HEK293 (cell line): Measurements from ENCODE around the gene KRTAP5-4.

ENCODE experiments used
- CTCF ChIA-PET: fragments of 350-600 bp; formaldehyde crosslinking; extraction: SDS; loops from one replicate; lab custom pipeline; 2021; ENCODE audit warnings: antibody characterized with exemption; lab: Yijun Ruan, JAX
- POLR2A ChIA-PET: fragments of 300-600 bp; formaldehyde crosslinking; extraction: SDS; loops from one replicate; lab custom pipeline; 2020; ENCODE audit warnings: antibody characterized with exemption, inconsistent platforms; lab: Yijun Ruan, JAX
- H3K27ac ChIP-seq: fragments of 200-500 bp; sonication (Bioruptor generic); 2 replicates; pipeline ENCODE4 v1.5.1; 2014; ENCODE audit warnings: low read depth, low read length, control low read depth, inconsistent platforms; ENCODE audit errors: extremely low read depth
- H3K36me3 ChIP-seq, 2 experiments: fragments of 200-500 bp in 1 of 2; sonication (Bioruptor generic) in 1 of 2; 1 replicate in 1 of 2; 2 replicates in 1 of 2; pipeline ENCODE4 v1.5.1; 2014 to 2017; ENCODE audit warnings: inconsistent platforms in 2 of 2, low read length in 2 of 2; ENCODE audit not compliant: control insufficient read depth in 2 of 2, insufficient read depth in 1 of 2
- H3K4me1 ChIP-seq: fragments of 200-500 bp; sonication (Bioruptor generic); 2 replicates; pipeline ENCODE4 v1.5.1; 2014; ENCODE audit warnings: mild to moderate bottlenecking, low read length, inconsistent platforms; ENCODE audit not compliant: control insufficient read depth, insufficient read depth
- H3K4me3 ChIP-seq: 2 replicates; pipeline ENCODE4 v1.5.1; 2011; ENCODE audit warnings: low read depth, mild to moderate bottlenecking, control low read depth, low read length, moderate library complexity
- H3K9me3 ChIP-seq: fragments of 200-500 bp; sonication (Bioruptor generic); 2 replicates; pipeline ENCODE4 v1.5.1; 2014; ENCODE audit warnings: low read depth, low read length, inconsistent platforms; ENCODE audit not compliant: control insufficient read depth, insufficient read depth
- FEZF1 ChIP-seq: fragments of 450-650 bp; formaldehyde crosslinking; IDR thresholded peaks from 2 replicates; pipeline ENCODE4 v1.5.1; 2016; ENCODE audit warnings: missing biosample characterization, missing genetic modification characterization
- GLIS2 ChIP-seq: fragments of 450-650 bp; formaldehyde crosslinking; IDR thresholded peaks from 2 replicates; pipeline ENCODE4 v1.5.1; 2016; ENCODE audit warnings: missing biosample characterization, missing genetic modification characterization
- KLF7 ChIP-seq: fragments of 450-650 bp; formaldehyde crosslinking; IDR thresholded peaks from 2 replicates; pipeline ENCODE4 v1.5.1; 2016; ENCODE audit warnings: missing biosample characterization, missing genetic modification characterization, borderline replicate concordance
- SP2 ChIP-seq: fragments of 450-650 bp; formaldehyde crosslinking; IDR thresholded peaks from 2 replicates; pipeline ENCODE4 v1.5.1; 2016; ENCODE audit warnings: missing biosample characterization, missing genetic modification characterization
- ZBTB7A ChIP-seq: fragments of 450-650 bp; formaldehyde crosslinking; IDR thresholded peaks from 2 replicates; pipeline ENCODE4 v1.5.1; 2016; ENCODE audit warnings: low read depth, missing biosample characterization, missing genetic modification characterization
- ZNF10 ChIP-seq: fragments of 450-650 bp; formaldehyde crosslinking; IDR thresholded peaks from 2 replicates; pipeline ENCODE4 v1.5.1; 2017; ENCODE audit warnings: missing biosample characterization, missing genetic modification characterization
- ZNF114 ChIP-seq: fragments of 450-650 bp; formaldehyde crosslinking; IDR thresholded peaks from 2 replicates; pipeline ENCODE4 v1.5.0; 2017; ENCODE audit warnings: missing biosample characterization, missing genetic modification characterization
- ZNF132 ChIP-seq: fragments of 450-650 bp; formaldehyde crosslinking; IDR thresholded peaks from 2 replicates; pipeline ENCODE4 v1.5.1; 2017; ENCODE audit warnings: missing biosample characterization, missing genetic modification characterization, borderline replicate concordance
- ZNF169 ChIP-seq: fragments of 450-650 bp; formaldehyde crosslinking; IDR thresholded peaks from 2 replicates; pipeline ENCODE4 v1.5.1; 2016; ENCODE audit warnings: missing biosample characterization, missing genetic modification characterization
- ZNF48 ChIP-seq: fragments of 450-650 bp; formaldehyde crosslinking; IDR thresholded peaks from 2 replicates; pipeline ENCODE4 v1.5.1; 2016; ENCODE audit warnings: missing biosample characterization, missing genetic modification characterization
- ZNF555 ChIP-seq: fragments of 450-650 bp; formaldehyde crosslinking; conservative IDR thresholded peaks from 2 replicates; pipeline ENCODE4 v1.5.1; 2017; ENCODE audit warnings: missing biosample characterization, mild to moderate bottlenecking, missing genetic modification characterization, inconsistent platforms
- ZNF610 ChIP-seq: fragments of 450-650 bp; formaldehyde crosslinking; IDR thresholded peaks from 2 replicates; pipeline ENCODE4 v1.5.1; 2016; ENCODE audit warnings: missing biosample characterization, missing genetic modification characterization, borderline replicate concordance
- ZNF623 ChIP-seq: fragments of 450-650 bp; formaldehyde crosslinking; IDR thresholded peaks from 2 replicates; pipeline ENCODE4 v1.5.1; 2016; ENCODE audit warnings: missing biosample characterization, missing genetic modification characterization
- ZNF629 ChIP-seq: fragments of 450-650 bp; formaldehyde crosslinking; IDR thresholded peaks from 2 replicates; pipeline ENCODE4 v1.5.1; 2017; ENCODE audit warnings: missing biosample characterization, missing genetic modification characterization
- ZNF677 ChIP-seq: fragments of 450-650 bp; IDR thresholded peaks from 2 replicates; pipeline ENCODE4 v1.5.0; 2018; ENCODE audit warnings: missing biosample characterization, mild to moderate bottlenecking, missing genetic modification characterization, moderate library complexity
- ZNF837 ChIP-seq: fragments of 450-650 bp; formaldehyde crosslinking; IDR thresholded peaks from 2 replicates; pipeline ENCODE4 v1.5.1; 2016; ENCODE audit warnings: missing biosample characterization, missing genetic modification characterization
- ZSCAN23 ChIP-seq: fragments of 450-650 bp; formaldehyde crosslinking; IDR thresholded peaks from 2 replicates; pipeline ENCODE4 v1.5.1; 2016; ENCODE audit warnings: missing biosample characterization, missing genetic modification characterization
- TF ChIP-seq, protein P1 (sequence below): fragments of 450-650 bp; formaldehyde crosslinking; IDR thresholded peaks from 2 replicates; pipeline ENCODE4 v1.5.1; 2017; ENCODE audit warnings: missing biosample characterization, missing genetic modification characterization
- TF ChIP-seq, protein P2 (sequence below): fragments of 450-650 bp; formaldehyde crosslinking; IDR thresholded peaks from 2 replicates; pipeline ENCODE4 v1.5.1; 2016; ENCODE audit warnings: missing biosample characterization, missing genetic modification characterization

The KRTAP5-4 gene

GRCh38 chr11:1650918-1651262 lies 29.0 kb upstream of the KRTAP5-4 start:
- no peak overlapping the region for H3K4me3 ChIP-seq
- ChIA-PET POLR2A (no interaction called here), CTCF (interaction anchor here (0.9 to 6.4 kb wide), 13 partner anchors 11 to 500 kb away, joined by 3 to 138 read pairs (median 5); partner anchors contain the start of genes KRTAP5-5 and KRTAP5-6)
- no peaks in the 10 kb centered on the region for H3K4me1 ChIP-seq
- H3K9me3 ChIP-seq: no peaks in the 10 kb centered on the region
- no peak for TF ChIP-seq ZNF623
- no peak for TF ChIP-seq FEZF1 (tag by site-specific recombination)
- TF ChIP-seq ZNF555: no peak
- TF ChIP-seq ZNF132 (tag by site-specific recombination): no peak
- no peak for TF ChIP-seq ZSCAN23 (tag by site-specific recombination)
- TF ChIP-seq GLIS2 (tag by site-specific recombination): no peak
- TF ChIP-seq ZNF837 (tag by site-specific recombination): no peak
- TF ChIP-seq KLF7: no peak
- TF ChIP-seq ZNF10 (tag by site-specific recombination): no peak
- TF ChIP-seq, protein P1, sequence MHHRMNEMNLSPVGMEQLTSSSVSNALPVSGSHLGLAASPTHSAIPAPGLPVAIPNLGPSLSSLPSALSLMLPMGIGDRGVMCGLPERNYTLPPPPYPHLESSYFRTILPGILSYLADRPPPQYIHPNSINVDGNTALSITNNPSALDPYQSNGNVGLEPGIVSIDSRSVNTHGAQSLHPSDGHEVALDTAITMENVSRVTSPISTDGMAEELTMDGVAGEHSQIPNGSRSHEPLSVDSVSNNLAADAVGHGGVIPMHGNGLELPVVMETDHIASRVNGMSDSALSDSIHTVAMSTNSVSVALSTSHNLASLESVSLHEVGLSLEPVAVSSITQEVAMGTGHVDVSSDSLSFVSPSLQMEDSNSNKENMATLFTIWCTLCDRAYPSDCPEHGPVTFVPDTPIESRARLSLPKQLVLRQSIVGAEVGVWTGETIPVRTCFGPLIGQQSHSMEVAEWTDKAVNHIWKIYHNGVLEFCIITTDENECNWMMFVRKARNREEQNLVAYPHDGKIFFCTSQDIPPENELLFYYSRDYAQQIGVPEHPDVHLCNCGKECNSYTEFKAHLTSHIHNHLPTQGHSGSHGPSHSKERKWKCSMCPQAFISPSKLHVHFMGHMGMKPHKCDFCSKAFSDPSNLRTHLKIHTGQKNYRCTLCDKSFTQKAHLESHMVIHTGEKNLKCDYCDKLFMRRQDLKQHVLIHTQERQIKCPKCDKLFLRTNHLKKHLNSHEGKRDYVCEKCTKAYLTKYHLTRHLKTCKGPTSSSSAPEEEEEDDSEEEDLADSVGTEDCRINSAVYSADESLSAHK (tag by site-specific recombination): no peak
- TF ChIP-seq ZNF169: no peak
- no peak for TF ChIP-seq ZNF48 (tag by site-specific recombination)
- TF ChIP-seq ZBTB7A (tag by site-specific recombination): no peak
- no peak for TF ChIP-seq ZNF114 (tag by site-specific recombination)
- TF ChIP-seq, protein P2, sequence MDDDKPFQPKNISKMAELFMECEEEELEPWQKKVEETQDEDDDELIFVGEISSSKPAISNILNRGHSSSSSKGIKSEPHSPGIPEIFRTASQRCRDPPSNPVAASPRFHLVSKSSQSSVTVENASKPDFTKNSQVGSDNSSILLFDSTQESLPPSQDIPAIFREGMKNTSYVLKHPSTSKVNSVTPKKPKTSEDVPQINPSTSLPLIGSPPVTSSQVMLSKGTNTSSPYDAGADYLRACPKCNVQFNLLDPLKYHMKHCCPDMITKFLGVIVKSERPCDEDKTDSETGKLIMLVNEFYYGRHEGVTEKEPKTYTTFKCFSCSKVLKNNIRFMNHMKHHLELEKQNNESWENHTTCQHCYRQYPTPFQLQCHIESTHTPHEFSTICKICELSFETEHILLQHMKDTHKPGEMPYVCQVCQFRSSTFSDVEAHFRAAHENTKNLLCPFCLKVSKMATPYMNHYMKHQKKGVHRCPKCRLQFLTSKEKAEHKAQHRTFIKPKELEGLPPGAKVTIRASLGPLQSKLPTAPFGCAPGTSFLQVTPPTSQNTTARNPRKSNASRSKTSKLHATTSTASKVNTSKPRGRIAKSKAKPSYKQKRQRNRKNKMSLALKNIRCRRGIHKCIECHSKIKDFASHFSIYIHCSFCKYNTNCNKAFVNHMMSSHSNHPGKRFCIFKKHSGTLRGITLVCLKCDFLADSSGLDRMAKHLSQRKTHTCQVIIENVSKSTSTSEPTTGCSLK: no peak
- no peak for TF ChIP-seq ZNF610 (tag by site-specific recombination)
- TF ChIP-seq ZNF677 (tag by site-specific recombination): no peak
- TF ChIP-seq SP2 (tag by site-specific recombination): no peak
- H3K27ac ChIP-seq: no peak overlapping the region
- no peaks in the 10 kb centered on the region for H3K36me3 ChIP-seq

DNA sequence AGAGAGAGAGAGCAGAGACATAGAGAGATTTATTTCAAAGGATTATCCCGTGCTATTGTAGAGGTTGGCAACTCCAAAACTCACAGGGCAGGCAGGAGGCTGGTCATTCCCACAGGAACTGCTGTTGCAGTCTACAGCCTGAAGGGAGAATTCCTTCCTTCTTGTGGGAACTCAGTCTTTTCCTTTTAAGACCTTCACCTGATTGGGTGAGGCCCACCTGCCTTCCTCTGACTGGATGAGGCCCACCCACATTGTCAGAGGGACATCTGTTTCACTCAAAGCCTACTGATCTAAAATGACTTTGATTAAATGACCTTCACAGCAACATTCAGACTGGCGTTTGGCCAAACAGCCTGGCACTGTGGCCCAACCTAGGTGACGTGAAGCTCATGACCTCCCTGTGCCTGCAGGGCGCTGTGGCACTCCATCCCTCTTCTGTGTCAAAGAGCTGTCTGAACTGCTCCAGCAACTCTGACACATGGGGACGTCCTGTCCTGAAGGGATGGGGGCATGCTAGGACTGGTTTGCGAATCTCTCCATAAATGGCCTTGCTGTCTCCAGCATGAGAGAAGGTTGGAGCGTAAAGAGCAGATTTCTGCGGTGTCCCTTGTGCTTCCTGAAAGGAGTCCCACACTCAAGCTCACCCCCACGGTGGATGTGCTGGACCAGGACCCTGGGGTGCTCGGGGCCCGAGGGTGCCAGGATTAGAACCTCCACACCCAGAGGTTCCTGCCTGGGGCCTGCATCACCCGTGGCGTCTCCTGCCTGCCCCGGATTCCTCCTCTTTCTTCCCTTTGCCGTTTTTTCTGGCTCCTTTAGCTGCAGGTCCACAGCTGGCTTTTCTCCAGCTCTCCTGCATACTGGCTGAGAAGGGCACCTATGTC lies 28.3 kb upstream of the KRTAP5-4 start:
- ChIA-PET POLR2A (no interaction called here), CTCF (interaction anchor here (0.5 to 6.4 kb wide), 14 partner anchors 11 to 781 kb away, joined by 3 to 138 read pairs (median 4); partner anchors contain the start of genes KRTAP5-5 and KRTAP5-6)
- H3K36me3 ChIP-seq: no peaks in the 10 kb centered on the region
- no peaks in the 10 kb centered on the region for H3K9me3 ChIP-seq
- H3K4me3 ChIP-seq: no peak overlapping the region
- TF ChIP-seq ZNF10 (tag by site-specific recombination) (peak; percentile 100), ZNF629 (tag by site-specific recombination) (no peak)
- H3K4me1 ChIP-seq: no peaks in the 10 kb centered on the region
- H3K27ac ChIP-seq: no peak overlapping the region
